Naive B cell (primary cell): Measurements from ENCODE around the gene RYR2. TPM values are rescaled to one million over a fixed set of nuclear protein-coding genes. Genes with fewer than 3 reads are reported as not detected.
"Not testable (repeated sequence)": the region's sequence is repeated elsewhere in the genome, so short reads cannot be mapped to it uniquely, and the experiment has no call there.

ENCODE experiments used
- ATAC-seq, 2 donors: fragments of 150-1000 bp; cut with Tn5 transposase; 2 replicates each; pipeline ENCODE4 v1.10.0; 2021; ENCODE audit warnings: low read depth in 2 of 2, mild to moderate bottlenecking in 2 of 2, moderate library complexity in 2 of 2
- DNase-seq: peaks from one replicate; pipeline ENCODE4 v3.0.0; 2022
- H3K27ac Mint-ChIP-seq, 6 donors: one replicate each; pipeline ENCODE4 v1.8.0; 2020 to 2022; ENCODE audit warnings: mild to moderate bottlenecking in 6 of 6, mixed read lengths in 6 of 6, moderate library complexity in 5 of 6, inconsistent platforms in 2 of 6
- H3K27me3 Mint-ChIP-seq, 3 donors: one replicate each; pipeline ENCODE4 v1.8.0; 2021 to 2022; ENCODE audit warnings: mixed read lengths in 3 of 3, mild to moderate bottlenecking in 1 of 3
- H3K36me3 Mint-ChIP-seq, 2 donors: one replicate each; pipeline ENCODE4 v1.8.0; 2020 to 2022; ENCODE audit warnings: mixed read lengths in 2 of 2, inconsistent platforms in 1 of 2, mild to moderate bottlenecking in 1 of 2
- H3K4me1 Mint-ChIP-seq, 3 donors: one replicate each; pipeline ENCODE4 v1.8.0; 2020 to 2022; ENCODE audit warnings: mixed read lengths in 3 of 3, inconsistent platforms in 1 of 3, mild to moderate bottlenecking in 1 of 3, moderate library complexity in 1 of 3
- H3K4me3 Mint-ChIP-seq, 8 donors: one replicate each; pipeline ENCODE4 v1.8.0; 2020 to 2022; ENCODE audit warnings: mild to moderate bottlenecking in 8 of 8, mixed read lengths in 8 of 8, moderate library complexity in 8 of 8, inconsistent platforms in 2 of 8
- H3K9me3 Mint-ChIP-seq, 7 donors: one replicate each; pipeline ENCODE4 v1.8.0; 2020 to 2022; ENCODE audit warnings: mixed read lengths in 7 of 7, mild to moderate bottlenecking in 5 of 7, inconsistent platforms in 2 of 7, moderate library complexity in 1 of 7
- polyA plus RNA-seq, 6 donors: library from polyadenylated mRNA; unstranded; fragments of 300-500 nt; fragmentation: Illumina TruSeq; gene quantifications; one replicate each; pipeline ENCODE4 v1.2.3, GENCODE V29; 2021; ENCODE audit warnings: low read depth in 6 of 6

Gene RYR2
- polyA plus RNA-seq, 6 donors from 2014 or later, result 0.09 TPM; not detected in 5

- no peaks in the 10 kb centered on the region for H3K36me3 Mint-ChIP-seq
- H3K27me3 Mint-ChIP-seq, result no peaks in the 10 kb centered on the region
- no peak overlapping the region for H3K4me3 Mint-ChIP-seq
- H3K9me3 Mint-ChIP-seq, result peaks cover 0 to 10% (median 2%) of the 10 kb centered on the region in 7 donors
- ATAC-seq (no peak), DNase-seq (no peak)
- H3K4me1 Mint-ChIP-seq, result no peaks in the 10 kb centered on the region
- no peak overlapping the region for H3K27ac Mint-ChIP-seq
Observed at GRCh38 chr1:237583756-237584155, 541.8 kb downstream of the RYR2 start.

GRCh38 chr1:237590386-237590785, 548.4 kb downstream of the RYR2 start:
- Mint-ChIP-seq H3K27me3 (peaks cover 0 to 3% (median 0%) of the 10 kb centered on the region in 3 donors), H3K4me3 (no peak overlapping the region), H3K27ac (no peak overlapping the region), H3K36me3 (no peaks in the 10 kb centered on the region), H3K4me1 (no peaks in the 10 kb centered on the region), H3K9me3 (peaks cover 0 to 7% (median 2%) of the 10 kb centered on the region in 7 donors)
- ATAC-seq (no peak), DNase-seq (no peak)

GRCh38 chr1:237591353-237591752, 549.4 kb downstream of the RYR2 start:
- H3K4me3 Mint-ChIP-seq, result no peak overlapping the region
- H3K4me1 Mint-ChIP-seq, result no peaks in the 10 kb centered on the region
- H3K9me3 Mint-ChIP-seq, result peaks cover 3 to 17% (median 8%) of the 10 kb centered on the region in 7 donors
- ATAC-seq (no peak), DNase-seq (no peak)
- peaks cover 0 to 3% (median 0%) of the 10 kb centered on the region in 3 donors for H3K27me3 Mint-ChIP-seq
- peaks cover 4 to 7% of the 10 kb centered on the region in 2 donors for H3K36me3 Mint-ChIP-seq
- no peak overlapping the region for H3K27ac Mint-ChIP-seq

- not testable (repeated sequence) for H3K4me3 Mint-ChIP-seq
Observed at GRCh38 chr1:237603036-237603568, 561.1 kb downstream of the RYR2 start.

GRCh38 chr1:237608433-237608832, 566.4 kb downstream of the RYR2 start:
- Mint-ChIP-seq H3K27me3 (no peaks in the 10 kb centered on the region), H3K36me3 (no peaks in the 10 kb centered on the region), H3K4me3 (no peak overlapping the region), H3K9me3 (peaks cover 4 to 15% (median 7%) of the 10 kb centered on the region in 7 donors), H3K27ac (no peak overlapping the region), H3K4me1 (no peaks in the 10 kb centered on the region)
- ATAC-seq (no peak), DNase-seq (no peak)

More at GRCh38 chr1:237603036-237603568, 561.1 kb downstream of the RYR2 start:
- peaks cover 1 to 16% (median 8%) of the 10 kb centered on the region in 7 donors for H3K9me3 Mint-ChIP-seq
- not testable (repeated sequence) for H3K27ac Mint-ChIP-seq, H3K27me3 Mint-ChIP-seq, H3K4me1 Mint-ChIP-seq, DNase-seq, ATAC-seq, H3K36me3 Mint-ChIP-seq

- Mint-ChIP-seq H3K36me3 (no peaks in the 10 kb centered on the region), H3K9me3 (peaks cover 4 to 15% (median 7%) of the 10 kb centered on the region in 7 donors), H3K4me1 (no peaks in the 10 kb centered on the region), H3K27me3 (no peaks in the 10 kb centered on the region), H3K27ac (no peak overlapping the region), H3K4me3 (no peak overlapping the region)
- DNase-seq (no peak), ATAC-seq (no peak)
Observed at GRCh38 chr1:237610157-237610556, 568.2 kb downstream of the RYR2 start.

GRCh38 chr1:237613984-237614383, 572.0 kb downstream of the RYR2 start:
- Mint-ChIP-seq H3K9me3 (peaks cover 0 to 41% (median 10%) of the 10 kb centered on the region in 7 donors), H3K27me3 (no peaks in the 10 kb centered on the region)
- no peak for DNase-seq

GRCh38 chr1:237619553-237619952, 577.6 kb downstream of the RYR2 start:
- H3K4me3 Mint-ChIP-seq, result no peak overlapping the region
- H3K36me3 Mint-ChIP-seq, result peaks cover 0 to 7% of the 10 kb centered on the region in 2 donors
- ATAC-seq, result no peak
- no peak overlapping the region for H3K27ac Mint-ChIP-seq
- no peaks in the 10 kb centered on the region for H3K4me1 Mint-ChIP-seq
- no peak for DNase-seq
- no peaks in the 10 kb centered on the region for H3K27me3 Mint-ChIP-seq
- peaks cover 5 to 41% (median 19%) of the 10 kb centered on the region in 7 donors for H3K9me3 Mint-ChIP-seq

More at GRCh38 chr1:237613984-237614383, 572.0 kb downstream of the RYR2 start:
- no peak for ATAC-seq
- H3K36me3 Mint-ChIP-seq, result no peaks in the 10 kb centered on the region
- no peak overlapping the region for H3K27ac Mint-ChIP-seq
- H3K4me1 Mint-ChIP-seq, result no peaks in the 10 kb centered on the region
- H3K4me3 Mint-ChIP-seq, result no peak overlapping the region

GRCh38 chr1:237634922-237635321, 592.9 kb downstream of the RYR2 start:
- no peak overlapping the region for H3K27ac Mint-ChIP-seq
- H3K27me3 Mint-ChIP-seq, result no peaks in the 10 kb centered on the region
- DNase-seq (no peak), ATAC-seq (no peak)
- no peak overlapping the region for H3K4me3 Mint-ChIP-seq
- peaks cover 0 to 12% (median 5%) of the 10 kb centered on the region in 7 donors for H3K9me3 Mint-ChIP-seq
- H3K4me1 Mint-ChIP-seq, result no peaks in the 10 kb centered on the region
- H3K36me3 Mint-ChIP-seq, result no peaks in the 10 kb centered on the region

GRCh38 chr1:237638555-237638954, 596.6 kb downstream of the RYR2 start:
- H3K4me3 Mint-ChIP-seq, result no peak overlapping the region
- H3K36me3 Mint-ChIP-seq, result no peaks in the 10 kb centered on the region
- no peak overlapping the region for H3K27ac Mint-ChIP-seq
- peaks cover 3 to 12% (median 5%) of the 10 kb centered on the region in 7 donors for H3K9me3 Mint-ChIP-seq
- DNase-seq, result no peak
- H3K4me1 Mint-ChIP-seq, result no peaks in the 10 kb centered on the region
- ATAC-seq, result no peak
- peaks cover 0 to 4% (median 0%) of the 10 kb centered on the region in 3 donors for H3K27me3 Mint-ChIP-seq

GRCh38 chr1:237640011-237640671, 598.2 kb downstream of the RYR2 start:
- no peak overlapping the region for H3K27ac Mint-ChIP-seq

GRCh38 chr1:237640966-237641365, 599.0 kb downstream of the RYR2 start:
- no peak for ATAC-seq
- no peak for DNase-seq
- no peak overlapping the region for H3K4me3 Mint-ChIP-seq
- H3K9me3 Mint-ChIP-seq, result peaks cover 0 to 9% (median 0%) of the 10 kb centered on the region in 7 donors
- H3K27me3 Mint-ChIP-seq, result peaks cover 0 to 4% (median 0%) of the 10 kb centered on the region in 3 donors
- H3K4me1 Mint-ChIP-seq, result no peaks in the 10 kb centered on the region
- H3K27ac Mint-ChIP-seq, result no peak overlapping the region
- H3K36me3 Mint-ChIP-seq, result no peaks in the 10 kb centered on the region

More at GRCh38 chr1:237640011-237640671, 598.2 kb downstream of the RYR2 start:
- Mint-ChIP-seq H3K27me3 (peaks cover 0 to 4% (median 0%) of the 10 kb centered on the region in 3 donors), H3K4me3 (no peak overlapping the region), H3K9me3 (peaks cover 0 to 10% (median 0%) of the 10 kb centered on the region in 7 donors), H3K4me1 (no peaks in the 10 kb centered on the region), H3K36me3 (no peaks in the 10 kb centered on the region)
- ATAC-seq (no peak), DNase-seq (no peak)

- no peaks in the 10 kb centered on the region for H3K9me3 Mint-ChIP-seq
- H3K27ac Mint-ChIP-seq, result peak overlapping the region in 1 of 6 donors; percentile 50
- no peak for DNase-seq
- H3K4me3 Mint-ChIP-seq, result peak overlapping the region in 1 of 8 donors; percentile 8
- no peaks in the 10 kb centered on the region for H3K27me3 Mint-ChIP-seq
- H3K36me3 Mint-ChIP-seq, result no peaks in the 10 kb centered on the region
- ATAC-seq, result no peak
- no peaks in the 10 kb centered on the region for H3K4me1 Mint-ChIP-seq
Observed at GRCh38 chr1:237650809-237651208, 608.8 kb downstream of the RYR2 start.

GRCh38 chr1:237655778-237656177, 613.8 kb downstream of the RYR2 start:
- Mint-ChIP-seq H3K4me3 (no peak overlapping the region), H3K4me1 (no peaks in the 10 kb centered on the region), H3K9me3 (no peaks in the 10 kb centered on the region), H3K36me3 (no peaks in the 10 kb centered on the region), H3K27ac (no peak overlapping the region), H3K27me3 (peaks cover 0 to 5% (median 0%) of the 10 kb centered on the region in 3 donors)
- DNase-seq (no peak), ATAC-seq (no peak)
